WI38 (cell line): ENCODE results near the gene TPI1.

ENCODE experiments used
- H3K4me3 ChIP-seq: 2 replicates; pipeline ENCODE4 v1.5.1; 2011; ENCODE audit warnings: low read depth, mild to moderate bottlenecking, control low read depth, low read length
- TF ChIP-seq, protein P1 (sequence below): IDR thresholded peaks from 2 replicates; pipeline ENCODE4 v1.5.1; 2012; ENCODE audit warnings: low read depth, mild to moderate bottlenecking, control low read depth, low read length

Gene TPI1

DNA sequence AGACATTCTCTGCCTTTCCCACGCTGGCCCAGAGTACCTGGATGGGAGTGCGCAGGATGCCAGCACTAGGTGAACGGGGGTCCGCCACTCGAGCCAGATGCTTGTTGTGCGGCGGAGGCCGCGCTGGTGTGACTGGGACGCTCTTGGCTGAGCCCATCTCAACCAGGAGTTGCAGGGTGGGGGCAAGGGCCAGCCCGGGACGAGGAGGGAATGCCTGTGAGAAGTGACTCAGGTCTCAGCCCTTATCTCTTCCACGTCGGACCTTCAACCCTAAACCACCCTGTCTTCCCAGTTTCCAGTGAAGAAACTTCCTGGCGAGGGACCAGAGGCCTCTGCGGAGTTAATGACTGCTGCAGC is 16.6 kb upstream of the TPI1 start:
- TF ChIP-seq, protein P1, sequence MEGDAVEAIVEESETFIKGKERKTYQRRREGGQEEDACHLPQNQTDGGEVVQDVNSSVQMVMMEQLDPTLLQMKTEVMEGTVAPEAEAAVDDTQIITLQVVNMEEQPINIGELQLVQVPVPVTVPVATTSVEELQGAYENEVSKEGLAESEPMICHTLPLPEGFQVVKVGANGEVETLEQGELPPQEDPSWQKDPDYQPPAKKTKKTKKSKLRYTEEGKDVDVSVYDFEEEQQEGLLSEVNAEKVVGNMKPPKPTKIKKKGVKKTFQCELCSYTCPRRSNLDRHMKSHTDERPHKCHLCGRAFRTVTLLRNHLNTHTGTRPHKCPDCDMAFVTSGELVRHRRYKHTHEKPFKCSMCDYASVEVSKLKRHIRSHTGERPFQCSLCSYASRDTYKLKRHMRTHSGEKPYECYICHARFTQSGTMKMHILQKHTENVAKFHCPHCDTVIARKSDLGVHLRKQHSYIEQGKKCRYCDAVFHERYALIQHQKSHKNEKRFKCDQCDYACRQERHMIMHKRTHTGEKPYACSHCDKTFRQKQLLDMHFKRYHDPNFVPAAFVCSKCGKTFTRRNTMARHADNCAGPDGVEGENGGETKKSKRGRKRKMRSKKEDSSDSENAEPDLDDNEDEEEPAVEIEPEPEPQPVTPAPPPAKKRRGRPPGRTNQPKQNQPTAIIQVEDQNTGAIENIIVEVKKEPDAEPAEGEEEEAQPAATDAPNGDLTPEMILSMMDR: no peak
- H3K4me3 ChIP-seq: peak overlapping the region; percentile 65

DNA sequence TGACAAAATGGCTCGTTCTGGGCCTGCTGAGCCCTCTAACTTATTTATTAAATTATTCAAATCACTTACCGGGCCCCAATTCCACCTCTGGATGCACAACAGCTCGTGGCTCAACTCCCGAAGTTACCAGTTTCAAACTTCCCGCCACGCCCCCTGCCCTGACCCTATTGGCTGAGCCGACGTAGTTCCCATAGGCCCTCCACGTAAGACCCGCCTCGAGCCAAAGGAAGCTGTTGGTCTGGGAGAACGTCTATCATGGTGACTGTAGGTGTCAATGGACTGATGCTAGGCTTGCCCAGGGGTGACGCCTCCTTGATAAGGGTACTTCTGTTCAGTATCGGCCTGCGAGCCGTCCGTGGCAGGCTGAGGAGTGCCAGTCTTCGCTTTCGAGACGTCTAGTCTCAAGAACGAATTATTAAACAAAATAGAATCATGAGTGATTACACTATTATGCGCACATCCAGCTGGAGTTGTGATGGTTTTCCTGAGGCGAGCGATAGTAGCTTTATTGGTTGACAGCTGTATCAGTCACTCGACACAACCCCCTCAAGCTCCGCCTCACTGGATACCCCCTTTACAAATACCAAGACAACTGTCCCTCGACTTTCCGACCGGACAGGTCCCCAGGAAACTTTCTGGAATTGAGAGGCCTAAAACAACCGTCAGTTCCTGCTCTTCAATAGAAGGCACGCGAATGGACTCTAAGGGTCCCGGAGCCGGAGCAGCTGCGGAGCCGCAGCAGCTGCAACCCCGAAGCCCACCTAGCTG is 16.0 kb upstream of the TPI1 start, which contains the start of gene CDCA3:
Gene CDCA3, minus strand, starts transcription at position 134 of the 768 bp plus-strand sequence. CDS start 334 bp downstream, outside the sequence.
- peak within 1 kb of the TSS; percentile 65 for H3K4me3 ChIP-seq
- TF ChIP-seq, protein P1: no peak

DNA sequence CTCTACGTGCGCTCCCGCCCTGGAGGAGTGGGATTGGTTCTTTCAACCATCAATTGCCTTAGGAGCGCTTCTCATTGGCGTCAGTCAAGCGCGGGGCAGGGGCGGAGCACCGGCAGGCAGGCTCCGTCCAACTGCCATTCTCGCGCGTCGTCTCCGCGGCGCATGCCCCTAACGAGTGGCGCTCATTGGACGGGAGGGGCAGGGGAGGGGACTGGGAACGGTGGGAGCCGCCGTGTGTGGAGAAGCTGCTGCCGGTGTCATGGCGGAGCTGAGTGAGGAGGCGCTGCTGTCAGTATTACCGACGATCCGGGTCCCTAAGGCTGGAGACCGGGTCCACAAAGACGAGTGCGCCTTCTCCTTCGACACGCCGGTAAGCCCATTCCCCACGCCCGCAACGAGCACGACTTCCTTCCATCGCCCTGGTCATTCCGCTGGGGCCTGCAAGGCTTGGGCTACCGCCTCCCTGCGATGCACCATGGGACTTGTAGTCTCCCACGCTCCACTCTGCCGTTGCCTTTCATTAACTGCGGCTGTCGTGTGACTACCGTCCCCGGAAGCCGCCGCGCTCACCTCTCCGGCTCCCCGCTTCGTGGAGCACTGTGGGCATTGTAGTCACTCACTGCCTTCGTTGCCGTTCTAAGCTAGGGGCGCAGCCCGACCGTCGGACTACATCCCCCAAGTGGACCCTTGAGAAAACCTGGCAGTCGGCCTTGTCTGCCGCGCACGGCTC is 15.2 kb upstream of the TPI1 start, which contains the start of gene USP5:
Gene USP5, plus strand, starts transcription at position 230 of the 730 bp plus-strand sequence. Its CDS starts 30 bp downstream, at position 260.
- TF ChIP-seq, protein P1: no peak
- peak within 1 kb of the TSS; percentile 65 for H3K4me3 ChIP-seq

DNA sequence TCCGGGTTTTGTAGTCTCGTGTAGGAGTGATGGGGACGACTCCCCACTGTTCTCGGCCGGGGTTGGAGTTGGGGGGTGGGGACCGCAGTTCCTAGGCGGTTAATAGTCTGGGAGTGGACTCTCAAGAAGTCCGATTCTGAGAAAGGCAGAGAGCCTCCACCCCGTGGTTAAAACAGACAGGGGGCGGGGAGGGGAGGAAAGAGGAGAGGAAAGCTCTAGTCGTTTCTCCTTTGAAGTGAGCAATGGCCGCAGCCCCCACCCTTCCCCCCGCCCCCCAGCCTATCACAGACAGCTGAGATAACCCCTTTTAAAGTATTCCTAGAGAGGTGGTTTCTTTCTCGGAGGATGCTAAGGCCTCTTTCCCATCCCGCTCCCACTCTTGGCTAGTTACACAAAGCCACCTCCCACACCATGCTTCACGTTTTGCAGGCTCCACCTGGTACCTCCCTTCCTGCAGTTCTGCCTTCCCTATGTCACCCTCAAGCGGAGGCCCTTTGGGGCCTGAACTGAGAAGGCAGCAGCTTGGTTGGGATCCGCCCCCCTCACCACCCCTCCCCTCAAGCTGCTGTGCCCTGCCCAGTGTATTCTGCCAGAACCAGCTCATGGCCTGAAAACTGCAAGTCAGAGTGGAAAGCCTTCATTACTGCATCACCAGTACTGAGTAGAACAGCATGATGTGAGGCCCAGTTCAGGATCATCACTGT is 14.5 kb upstream of the TPI1 start:
- TF ChIP-seq, protein P1: no peak

DNA sequence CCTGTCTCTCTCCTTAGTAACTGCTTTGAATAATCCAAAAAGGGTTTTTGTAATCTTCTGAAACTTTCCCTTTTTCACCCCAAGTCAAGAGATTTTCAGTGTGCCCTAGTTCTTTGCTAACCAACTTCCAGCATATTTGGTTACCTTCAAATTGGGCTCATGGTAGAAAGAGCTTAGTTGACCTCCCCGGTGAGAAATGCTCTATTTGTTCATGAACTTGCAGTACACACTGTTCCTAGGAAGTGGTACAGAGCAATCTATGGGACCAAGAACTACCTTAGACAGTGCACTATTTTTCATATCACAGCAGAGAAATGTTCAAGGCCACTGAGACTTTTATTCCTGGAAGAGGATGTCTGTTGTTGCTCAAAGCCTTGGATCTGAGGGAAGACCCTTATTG is 13.7 kb upstream of the TPI1 start:
- H3K4me3 ChIP-seq: peak overlapping the region; percentile 65
- TF ChIP-seq, protein P1: no peak

More for the DNA sequence above, 14.5 kb upstream of the TPI1 start:
- H3K4me3 ChIP-seq: peak overlapping the region; percentile 65

DNA sequence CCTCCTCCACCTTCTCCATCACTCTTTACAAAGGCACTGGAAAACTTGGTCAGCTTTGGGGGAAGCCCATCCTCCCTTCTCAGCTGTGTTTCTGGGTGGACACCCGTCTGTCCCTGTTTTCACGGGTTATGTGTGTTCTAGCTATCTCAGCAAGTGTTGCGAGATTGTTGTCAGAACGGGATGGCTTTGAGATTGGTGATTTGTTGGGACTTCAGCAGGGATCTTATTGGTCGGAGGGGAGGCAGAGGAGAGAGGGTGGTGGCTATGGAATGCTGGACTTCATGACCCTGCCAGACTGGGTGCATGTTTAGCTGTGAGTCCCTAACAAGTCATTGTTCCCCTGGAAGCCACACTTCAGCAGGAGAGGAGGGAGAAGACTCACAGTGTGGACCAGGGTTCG is 13.3 kb upstream of the TPI1 start:
- TF ChIP-seq, protein P1: no peak

More for the DNA sequence above, 13.3 kb upstream of the TPI1 start:
- no peak overlapping the region for H3K4me3 ChIP-seq
